ENCODE data around the gene OTOS. TPM values are rescaled to one million over a fixed set of nuclear protein-coding genes. Genes with fewer than 3 reads are reported as not detected.

OTOS gene
- total RNA-seq (2022; extraction: Qiagen RNA extraction), result not detected in 5 replicates

GRCh38 chr2:240140511-240140910 lies at the start of gene OTOS:
TSS of gene OTOS (minus strand) at chr2:240140658. CDS start at chr2:240140326, 332 bp downstream.

GRCh38 chr2:240136013-240136670 lies 4.3 kb downstream of the OTOS start, which contains the start of gene COPS9:
TSS of gene COPS9 (minus strand) at chr2:240136305. CDS start at chr2:240136284, 21 bp downstream.

Other genes with a start within 250 kb of the OTOS start
- 120 to 160 TPM (median 124 TPM) in 5 replicates for gene NDUFA10, start 115.3 kb downstream of the OTOS start, total RNA-seq (2022; extraction: Qiagen RNA extraction)
- gene OR6B2, start 110.2 kb downstream of the OTOS start, total RNA-seq (2022; extraction: Qiagen RNA extraction), result not detected in 5 replicates
- not detected in 5 replicates for gene OR6B3, start 87.1 kb downstream of the OTOS start, total RNA-seq (2022; extraction: Qiagen RNA extraction)
- gene COPS9, start 4.4 kb downstream of the OTOS start, total RNA-seq (2022; extraction: Qiagen RNA extraction), result 234 to 330 TPM (median 301 TPM) in 5 replicates

Measured in A549 treated with Hydrocortisone at 1 μM for 4 hours (cell line).